ENCODE results near the gene ZBTB17.
A peak's percentile ranks its signal among the peaks of the same experiment; 100 is the strongest.

The ZBTB17 gene

GRCh38 chr1:15997637-15998280 is 21.9 kb upstream of the ZBTB17 start:
- Histone ChIP-seq H3K27ac (ENCODE audit: low read length) (no peak overlapping the region), H3K4me1 (ENCODE audit: low read length) (no peaks in the 10 kb centered on the region), H3K4me3 (ENCODE audit: low read length) (no peak overlapping the region), H3K27me3 (ENCODE audit: low read depth, low read length) (0 out of 2 replicates have a peak, but pooled peaks cover 7% of the 10 kb centered on the region), H2AFZ (ENCODE audit: low read depth, low read length) (no peak overlapping the region), H3K4me2 (ENCODE audit: low read length) (no peak overlapping the region), H3K9ac (ENCODE audit: low read length) (no peak overlapping the region), H3K79me2 (ENCODE audit: low read length) (no peaks in the 10 kb centered on the region), H3K36me3 (replicated peaks; ENCODE audit: low read depth, low read length) (no peaks in the 10 kb centered on the region), H4K20me1 (ENCODE audit: insufficient read depth, low read length) (no peaks in the 10 kb centered on the region), H3K9me3 (ENCODE audit: insufficient read depth, low read length) (no peaks in the 10 kb centered on the region)
- TF ChIP-seq EZH2phosphoT487 (IDR thresholded peaks at IDR 0.05; ENCODE audit: low read depth) (no peak), CTCF (IDR thresholded peaks at IDR 0.05; ENCODE audit: low read depth, low read length) (no peak)

DNA sequence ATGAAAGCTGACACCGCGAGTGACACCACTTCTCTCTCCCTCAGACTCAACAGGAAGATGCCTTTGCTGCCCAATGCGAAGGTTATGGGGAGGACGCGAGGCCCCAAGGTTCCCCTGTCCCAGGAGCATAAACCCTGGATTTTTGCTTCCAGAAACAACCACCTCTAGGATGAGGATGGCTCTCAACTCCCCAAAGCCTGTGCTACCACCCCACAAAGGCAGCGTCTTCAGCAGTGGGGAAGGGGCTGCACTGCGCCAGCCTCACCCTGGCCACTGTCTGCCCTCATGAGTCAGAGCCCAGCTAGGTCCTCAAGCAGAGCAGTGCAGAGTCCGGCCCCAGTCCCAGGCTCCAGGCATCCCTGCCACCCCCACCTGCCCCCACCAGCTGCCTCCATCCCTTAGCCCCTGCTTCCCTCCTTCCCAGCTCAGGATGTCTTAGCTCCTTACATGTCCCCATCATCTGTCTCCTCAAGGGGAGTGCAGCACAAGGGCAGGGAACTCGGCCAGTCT is 21.2 kb upstream of the ZBTB17 start:
- no peaks in the 10 kb centered on the region for H3K79me2 ChIP-seq (ENCODE audit: low read length)
- no peaks in the 10 kb centered on the region for H3K36me3 ChIP-seq (replicated peaks; ENCODE audit: low read depth, low read length)
- TF ChIP-seq EZH2phosphoT487 (IDR thresholded peaks at IDR 0.05; ENCODE audit: low read depth) (no peak), CTCF (IDR thresholded peaks at IDR 0.05; ENCODE audit: low read depth, low read length) (no peak)

DNA sequence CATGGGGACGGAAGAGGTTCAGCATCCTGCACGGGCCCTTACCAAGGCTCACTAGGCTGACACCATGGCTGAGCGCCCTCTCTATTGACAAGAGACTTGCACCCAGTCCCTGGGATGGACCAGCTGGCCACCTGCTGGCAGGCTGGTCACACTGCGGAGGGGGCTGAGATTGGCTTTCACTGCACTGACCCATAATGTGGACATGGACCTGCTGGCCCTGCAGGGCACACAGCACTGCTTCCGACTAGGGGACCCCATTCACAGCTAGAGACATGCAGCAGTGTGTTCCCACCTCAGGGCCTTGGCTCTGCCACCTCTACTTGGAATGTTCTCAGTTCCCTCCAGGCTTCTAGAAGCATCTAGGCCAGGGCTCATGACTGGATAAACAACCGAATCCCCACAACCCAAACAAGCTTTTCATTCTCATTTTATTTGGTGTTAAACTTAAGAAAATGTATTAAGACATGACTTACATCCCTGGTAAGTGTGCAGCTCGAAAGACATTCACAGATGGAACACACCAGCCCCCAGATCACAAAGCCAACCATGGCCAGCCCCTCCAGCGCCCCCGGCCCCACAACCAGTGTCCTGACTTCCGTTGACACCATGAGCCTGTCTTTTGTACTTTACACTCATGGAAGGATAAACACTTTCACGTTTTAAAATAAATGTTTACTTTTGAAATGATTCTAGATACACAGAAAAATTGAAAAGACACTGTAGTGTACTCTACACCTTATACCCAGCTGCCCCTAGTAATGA is 18.9 kb upstream of the ZBTB17 start:
- no peaks in the 10 kb centered on the region for H3K36me3 ChIP-seq (replicated peaks; ENCODE audit: low read depth, low read length)
- H3K27ac ChIP-seq (ENCODE audit: low read length), result no peak overlapping the region
- H3K79me2 ChIP-seq (ENCODE audit: low read length), result no peaks in the 10 kb centered on the region
- no peak for TF ChIP-seq EZH2phosphoT487 (IDR thresholded peaks at IDR 0.05; ENCODE audit: low read depth)
- peak; percentile 32 for TF ChIP-seq CTCF (IDR thresholded peaks at IDR 0.05; ENCODE audit: low read depth, low read length)
- no peak overlapping the region for H3K4me2 ChIP-seq (ENCODE audit: low read length)
- no peaks in the 10 kb centered on the region for H3K4me1 ChIP-seq (ENCODE audit: low read length)
- no peaks in the 10 kb centered on the region for H3K9me3 ChIP-seq (ENCODE audit: insufficient read depth, low read length)
- H3K4me3 ChIP-seq (ENCODE audit: low read length), result no peak overlapping the region
- H3K27me3 ChIP-seq (ENCODE audit: low read depth, low read length), result 0 out of 2 replicates have a peak, but pooled peaks cover 7% of the 10 kb centered on the region
- no peaks in the 10 kb centered on the region for H4K20me1 ChIP-seq (ENCODE audit: insufficient read depth, low read length)
- H2AFZ ChIP-seq (ENCODE audit: low read depth, low read length), result no peak overlapping the region
- no peak overlapping the region for H3K9ac ChIP-seq (ENCODE audit: low read length)

More for the DNA sequence above, 21.2 kb upstream of the ZBTB17 start:
- H3K9me3 ChIP-seq (ENCODE audit: insufficient read depth, low read length), result no peaks in the 10 kb centered on the region
- no peak overlapping the region for H3K4me3 ChIP-seq (ENCODE audit: low read length)
- H3K27me3 ChIP-seq (ENCODE audit: low read depth, low read length), result 0 out of 2 replicates have a peak, but pooled peaks cover 7% of the 10 kb centered on the region
- no peaks in the 10 kb centered on the region for H4K20me1 ChIP-seq (ENCODE audit: insufficient read depth, low read length)
- no peak overlapping the region for H2AFZ ChIP-seq (ENCODE audit: low read depth, low read length)
- no peak overlapping the region for H3K4me2 ChIP-seq (ENCODE audit: low read length)
- H3K4me1 ChIP-seq (ENCODE audit: low read length), result no peaks in the 10 kb centered on the region
- no peak overlapping the region for H3K9ac ChIP-seq (ENCODE audit: low read length)
- H3K27ac ChIP-seq (ENCODE audit: low read length), result no peak overlapping the region

DNA sequence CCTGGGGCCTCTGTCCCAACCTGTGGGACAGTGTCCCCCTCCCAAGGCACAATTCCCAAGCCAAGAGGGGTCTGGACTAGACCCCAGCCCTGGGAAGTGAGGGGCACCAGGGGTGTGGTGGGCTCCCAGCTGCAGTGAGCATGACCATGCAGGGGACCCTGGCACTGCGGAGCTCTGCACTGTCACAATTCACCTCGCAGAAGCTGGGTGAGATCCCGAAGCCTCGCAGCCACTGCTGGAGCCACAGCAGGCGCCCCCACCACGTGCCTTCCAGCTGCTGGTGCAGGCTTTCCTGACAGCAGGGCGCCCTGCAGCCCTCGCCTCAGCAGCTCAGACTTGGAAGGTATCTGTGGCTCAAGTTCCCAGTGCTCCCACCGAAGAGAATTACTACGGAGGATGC is 18.2 kb upstream of the ZBTB17 start:
- TF ChIP-seq CTCF (IDR thresholded peaks at IDR 0.05; ENCODE audit: low read depth, low read length), result no peak
- TF ChIP-seq EZH2phosphoT487 (IDR thresholded peaks at IDR 0.05; ENCODE audit: low read depth), result no peak
- Histone ChIP-seq H3K27ac (ENCODE audit: low read length) (no peak overlapping the region), H3K27me3 (ENCODE audit: low read depth, low read length) (0 out of 2 replicates have a peak, but pooled peaks cover 7% of the 10 kb centered on the region), H3K9ac (ENCODE audit: low read length) (no peak overlapping the region), H2AFZ (ENCODE audit: low read depth, low read length) (no peak overlapping the region), H3K36me3 (replicated peaks; ENCODE audit: low read depth, low read length) (no peaks in the 10 kb centered on the region), H3K4me1 (ENCODE audit: low read length) (no peaks in the 10 kb centered on the region), H4K20me1 (ENCODE audit: insufficient read depth, low read length) (no peaks in the 10 kb centered on the region), H3K4me3 (ENCODE audit: low read length) (no peak overlapping the region), H3K4me2 (ENCODE audit: low read length) (no peak overlapping the region), H3K9me3 (ENCODE audit: insufficient read depth, low read length) (no peaks in the 10 kb centered on the region), H3K79me2 (ENCODE audit: low read length) (no peaks in the 10 kb centered on the region)
